Progenitor cell of endocrine pancreas (in vitro differentiated cells): ENCODE results near the gene PKP3. TPM values are rescaled to one million over a fixed set of nuclear protein-coding genes. Genes with fewer than 3 reads are reported as not detected.
"Not testable (repeated sequence)": the region's sequence is repeated elsewhere in the genome, so short reads cannot be mapped to it uniquely, and the experiment has no call there.

Experiments
- DNase-seq: peaks from one replicate; pipeline ENCODE4 v3.0.0; 2021; ENCODE audit warnings: low spot score; ENCODE audit not compliant: unreplicated experiment
- H3K27ac Mint-ChIP-seq: 2 replicates; pipeline ENCODE4 v1.8.0; 2021; ENCODE audit warnings: mild to moderate bottlenecking, moderate library complexity, mixed read lengths
- H3K27me3 Mint-ChIP-seq: 2 replicates; pipeline ENCODE4 v1.8.0; 2021; ENCODE audit warnings: mixed read lengths
- H3K36me3 Mint-ChIP-seq: 2 replicates; pipeline ENCODE4 v1.8.0; 2022; ENCODE audit warnings: mixed read lengths; ENCODE audit not compliant: insufficient read depth
- H3K4me1 Mint-ChIP-seq: 2 replicates; pipeline ENCODE4 v1.8.0; 2021; ENCODE audit warnings: low read depth, mixed read lengths
- H3K4me3 Mint-ChIP-seq: 2 replicates; pipeline ENCODE4 v1.8.0; 2021; ENCODE audit warnings: low read depth, mild to moderate bottlenecking, moderate library complexity, mixed read lengths
- H3K9me3 Mint-ChIP-seq: 2 replicates; pipeline ENCODE4 v1.8.0; 2021; ENCODE audit warnings: low read depth, mixed read lengths
- CTCF ChIP-seq: fragments of 200-600 bp; sonication (generic); IDR thresholded peaks from one replicate; pipeline ENCODE4 v1.5.0; 2021; ENCODE audit warnings: antibody characterized with exemption, mild to moderate bottlenecking; ENCODE audit not compliant: unreplicated experiment
- total RNA-seq: library from RNA; stranded (reverse); gene quantifications from 2 replicates; pipeline ENCODE4 v1.2.1, GENCODE V29; 2021

The PKP3 gene
- total RNA-seq, 1 donor from 2014 or later: 55.9 TPM

- H3K4me3 Mint-ChIP-seq: no peak overlapping the region
- no peak for TF ChIP-seq CTCF
- peaks cover 4% of the 10 kb centered on the region for H3K4me1 Mint-ChIP-seq
- H3K27ac Mint-ChIP-seq: no peak overlapping the region
- no peaks in the 10 kb centered on the region for H3K9me3 Mint-ChIP-seq
- DNase-seq: no peak
- H3K27me3 Mint-ChIP-seq: no peaks in the 10 kb centered on the region
- H3K36me3 Mint-ChIP-seq: peaks cover 15% of the 10 kb centered on the region
Observed at GRCh38 chr11:398826-399225, 4.8 kb downstream of the PKP3 start.

GRCh38 chr11:399731-400211 is 5.8 kb downstream of the PKP3 start:
- no peak overlapping the region for H3K27ac Mint-ChIP-seq
- H3K36me3 Mint-ChIP-seq: peaks cover 13% of the 10 kb centered on the region
- no peak for TF ChIP-seq CTCF
- DNase-seq: no peak
- H3K27me3 Mint-ChIP-seq: no peaks in the 10 kb centered on the region
- H3K4me1 Mint-ChIP-seq: peaks cover 2% of the 10 kb centered on the region
- no peak overlapping the region for H3K4me3 Mint-ChIP-seq
- no peaks in the 10 kb centered on the region for H3K9me3 Mint-ChIP-seq

GRCh38 chr11:400241-400689 is 6.3 kb downstream of the PKP3 start:
- H3K27me3 Mint-ChIP-seq: no peaks in the 10 kb centered on the region
- H3K36me3 Mint-ChIP-seq: peaks cover 15% of the 10 kb centered on the region
- no peak overlapping the region for H3K27ac Mint-ChIP-seq
- DNase-seq: no peak
- no peaks in the 10 kb centered on the region for H3K9me3 Mint-ChIP-seq
- H3K4me1 Mint-ChIP-seq: no peaks in the 10 kb centered on the region
- TF ChIP-seq CTCF: no peak
- no peak overlapping the region for H3K4me3 Mint-ChIP-seq

- H3K27ac Mint-ChIP-seq, H3K9me3 Mint-ChIP-seq, H3K4me1 Mint-ChIP-seq, H3K27me3 Mint-ChIP-seq, H3K4me3 Mint-ChIP-seq, DNase-seq: not testable (repeated sequence)
- peaks cover 16% of the 10 kb centered on the region for H3K36me3 Mint-ChIP-seq
Observed at GRCh38 chr11:401196-401595, 7.2 kb downstream of the PKP3 start.

- no peak overlapping the region for H3K27ac Mint-ChIP-seq
- no peaks in the 10 kb centered on the region for H3K4me1 Mint-ChIP-seq
- H3K27me3 Mint-ChIP-seq: no peaks in the 10 kb centered on the region
- H3K4me3 Mint-ChIP-seq: no peak overlapping the region
- peaks cover 13% of the 10 kb centered on the region for H3K36me3 Mint-ChIP-seq
- no peak for TF ChIP-seq CTCF
- H3K9me3 Mint-ChIP-seq: no peaks in the 10 kb centered on the region
- DNase-seq: no peak
Observed at GRCh38 chr11:403021-403760, 9.2 kb downstream of the PKP3 start.

GRCh38 chr11:403761-404431 is 9.9 kb downstream of the PKP3 start:
- no peak for DNase-seq
- no peaks in the 10 kb centered on the region for H3K9me3 Mint-ChIP-seq
- TF ChIP-seq CTCF: no peak

More at GRCh38 chr11:403761-404431, 9.9 kb downstream of the PKP3 start:
- H3K27me3 Mint-ChIP-seq: no peaks in the 10 kb centered on the region
- H3K4me3 Mint-ChIP-seq: no peak overlapping the region
- H3K36me3 Mint-ChIP-seq: peaks cover 10% of the 10 kb centered on the region
- no peaks in the 10 kb centered on the region for H3K4me1 Mint-ChIP-seq
- H3K27ac Mint-ChIP-seq: no peak overlapping the region
